H1 (cell line): ENCODE data around the gene SKAP1. TPM values are rescaled to one million over a fixed set of nuclear protein-coding genes. Genes with fewer than 3 reads are reported as not detected.

ENCODE experiments used
- CTCF ChIA-PET: fragments of 300-600 bp; sonication (Branson Sonifier 250); formaldehyde crosslinking; loops from one replicate; lab custom pipeline; 2021; ENCODE audit not compliant: partially characterized antibody; lab: Charles Lee
- POLR2A ChIA-PET: fragments of 300-600 bp; sonication (Branson Sonifier 250); formaldehyde crosslinking; loops from one replicate; lab custom pipeline; 2021; ENCODE audit warnings: inconsistent platforms; ENCODE audit not compliant: partially characterized antibody; lab: Charles Lee
- DNase-seq, 2 experiments: peaks; one replicate each; pipeline versions ENCODE4 v3.0.0 to v3.0.0-alpha.2; 2010 to 2022; ENCODE audit warnings: low spot score in 2 of 2, low read depth in 1 of 2, mixed read lengths in 1 of 2
- FAIRE-seq: peaks from 2 replicates; lab custom pipeline; 2011; peaks lifted over from hg19 to GRCh38; lab: Jason Lieb, UNC
- H2AFZ ChIP-seq: 2 replicates; pipeline ENCODE4 v1.8.1; 2012; ENCODE audit warnings: low read length, inconsistent platforms
- H2AK5ac ChIP-seq: 2 replicates; pipeline ENCODE4 v1.6.1; 2013; ENCODE audit warnings: low read depth, low read length
- H2BK120ac ChIP-seq: replicated peaks from 2 replicates; pipeline ENCODE3; 2013; ENCODE audit warnings: low read depth, low read length, inconsistent platforms
- H2BK12ac ChIP-seq: 2 replicates; pipeline ENCODE4 v1.6.1; 2013; ENCODE audit warnings: low read depth, low read length
- H2BK15ac ChIP-seq: 2 replicates; pipeline ENCODE4 v1.6.1; 2013; ENCODE audit warnings: low read length
- H2BK20ac ChIP-seq: 2 replicates; pipeline ENCODE4 v1.6.1; 2013; ENCODE audit warnings: low read length
- H2BK5ac ChIP-seq: 2 replicates; pipeline ENCODE4 v1.6.1; 2013; ENCODE audit warnings: low read depth, low read length
- H3K14ac ChIP-seq: 2 replicates; pipeline ENCODE4 v1.6.1; 2013; ENCODE audit warnings: inconsistent platforms; ENCODE audit not compliant: insufficient read length
- H3K18ac ChIP-seq: 2 replicates; pipeline ENCODE4 v1.6.1; 2013; ENCODE audit warnings: low read length; ENCODE audit errors: extremely low read depth
- H3K23ac ChIP-seq: 2 replicates; pipeline ENCODE4 v1.6.1; 2013; ENCODE audit warnings: inconsistent platforms; ENCODE audit not compliant: insufficient read length
- H3K23me2 ChIP-seq: 2 replicates; pipeline ENCODE4 v1.6.1; 2013; ENCODE audit warnings: low read depth, low read length
- H3K27ac ChIP-seq: 2 replicates; pipeline ENCODE4 v1.6.1; 2011; ENCODE audit warnings: low read depth, low read length, inconsistent platforms
- H3K27me3 ChIP-seq, 4 experiments: replicated peaks in 1 of 4; 1 replicate in 1 of 4; 2 replicates in 3 of 4; pipeline versions ENCODE4 v1.6.1 to v1.8.1; 2011 to 2013; ENCODE audit warnings: low read length in 3 of 4, mild to moderate bottlenecking in 3 of 4, inconsistent platforms in 2 of 4, mixed read lengths in 2 of 4, moderate library complexity in 1 of 4; ENCODE audit not compliant: control insufficient read depth in 3 of 4, insufficient read depth in 3 of 4; ENCODE audit errors: extremely low read depth in 1 of 4
- H3K36me3 ChIP-seq, 4 experiments: 2 replicates each; pipeline versions ENCODE4 v1.6.1 to v1.8.1; 2011 to 2013; ENCODE audit warnings: mild to moderate bottlenecking in 4 of 4, low read length in 3 of 4, moderate library complexity in 2 of 4, control low read depth in 1 of 4, inconsistent platforms in 1 of 4; ENCODE audit not compliant: insufficient read depth in 4 of 4, control insufficient read depth in 2 of 4
- H3K4ac ChIP-seq: replicated peaks from 2 replicates; pipeline ENCODE3; 2013; ENCODE audit warnings: low read length, low read depth, mixed read lengths, inconsistent platforms; ENCODE audit not compliant: insufficient read length
- H3K4me1 ChIP-seq, 4 experiments: replicated peaks in 1 of 4; 1 replicate in 1 of 4; 2 replicates in 3 of 4; pipeline versions ENCODE4 v1.6.1 to v1.8.1; 2011 to 2013; ENCODE audit warnings: low read length in 3 of 4, inconsistent platforms in 2 of 4, mixed read lengths in 1 of 4; ENCODE audit not compliant: insufficient read depth in 4 of 4, control insufficient read depth in 3 of 4
- H3K4me2 ChIP-seq, 2 experiments: 2 replicates each; pipeline versions ENCODE4 v1.6.1 to v1.8.1; 2011 to 2013; ENCODE audit warnings: low read depth in 2 of 2, low read length in 2 of 2, control low read depth in 1 of 2, inconsistent platforms in 1 of 2, mild to moderate bottlenecking in 1 of 2; ENCODE audit not compliant: insufficient read depth in 1 of 2
- H3K4me3 ChIP-seq, 4 experiments: fragments of 200-600, 300-600 bp in 1 of 4; sonication (generic), shearing (Covaris generic), sonication (Bioruptor Twin) in 1 of 4; 2 replicates each; pipeline versions ENCODE4 v1.5.1 to v1.8.1; 2011 to 2016; ENCODE audit warnings: low read length in 4 of 4, low read depth in 3 of 4, control low read depth in 2 of 4, inconsistent platforms in 2 of 4, mild to moderate bottlenecking in 2 of 4, mixed read lengths in 1 of 4, moderate library complexity in 1 of 4; ENCODE audit not compliant: insufficient read depth in 2 of 4; ENCODE audit errors: extremely low read depth in 1 of 4
- H3K56ac ChIP-seq: replicated peaks from 2 replicates; pipeline ENCODE3; 2013; ENCODE audit warnings: low read depth, mild to moderate bottlenecking, mixed read lengths, low read length, inconsistent platforms; ENCODE audit not compliant: insufficient read length
- H3K79me1 ChIP-seq: 2 replicates; pipeline ENCODE4 v1.6.1; 2013; ENCODE audit warnings: low read depth, low read length, control low read depth
- H3K79me2 ChIP-seq, 2 experiments: 2 replicates each; pipeline versions ENCODE4 v1.6.1 to v1.8.1; 2012 to 2013; ENCODE audit warnings: low read length in 2 of 2, mild to moderate bottlenecking in 2 of 2, inconsistent platforms in 1 of 2; ENCODE audit not compliant: insufficient read depth in 2 of 2, control insufficient read depth in 1 of 2
- H3K9ac ChIP-seq, 4 experiments: replicated peaks in 1 of 4; 1 replicate in 1 of 4; 2 replicates in 3 of 4; pipeline versions ENCODE4 v1.6.1 to v1.8.1; 2011 to 2013; ENCODE audit warnings: low read depth in 3 of 4, low read length in 3 of 4, control low read depth in 2 of 4, mild to moderate bottlenecking in 2 of 4, moderate library complexity in 2 of 4, inconsistent platforms in 1 of 4; ENCODE audit errors: extremely low read depth in 1 of 4
- H3K9me3 ChIP-seq, 2 experiments: 2 replicates each; pipeline versions ENCODE4 v1.6.1 to v1.8.1; 2012 to 2013; ENCODE audit warnings: mild to moderate bottlenecking in 2 of 2, moderate library complexity in 2 of 2, control low read depth in 1 of 2, inconsistent platforms in 1 of 2, low read depth in 1 of 2, low read length in 1 of 2, mixed read lengths in 1 of 2; ENCODE audit not compliant: insufficient read depth in 2 of 2
- H4K20me1 ChIP-seq, 2 experiments: replicated peaks in 1 of 2; 2 replicates each; pipeline versions ENCODE3 to v1.8.1; 2011 to 2013; ENCODE audit warnings: inconsistent platforms in 2 of 2, low read length in 2 of 2, mild to moderate bottlenecking in 1 of 2; ENCODE audit not compliant: insufficient read depth in 2 of 2, control insufficient read depth in 1 of 2
- H4K5ac ChIP-seq: 2 replicates; pipeline ENCODE4 v1.6.1; 2013; ENCODE audit warnings: low read length, low read depth, mixed read lengths, inconsistent platforms; ENCODE audit not compliant: insufficient read length
- H4K8ac ChIP-seq: 2 replicates; pipeline ENCODE4 v1.8.0; 2013; ENCODE audit warnings: mild to moderate bottlenecking, moderate library complexity, low read length, inconsistent platforms; ENCODE audit not compliant: insufficient read depth; ENCODE audit errors: extremely low read depth
- H4K91ac ChIP-seq: replicated peaks from 2 replicates; pipeline ENCODE3; 2013; ENCODE audit warnings: low read length, mixed read lengths, inconsistent platforms; ENCODE audit not compliant: insufficient read length
- BACH1 ChIP-seq: IDR thresholded peaks from 2 replicates; pipeline ENCODE4 v1.6.1; 2012; ENCODE audit warnings: low read length, improper control_type of control experiment
- CBX5 ChIP-seq: fragments of 300-800, 300-1000 bp; sonication (generic); IDR thresholded peaks from 2 replicates; pipeline ENCODE4 v1.7.1; 2016; ENCODE audit warnings: antibody characterized with exemption, low read length, low read depth
- CREB1 ChIP-seq: IDR thresholded peaks from 2 replicates; pipeline ENCODE4 v1.6.1; 2012; ENCODE audit warnings: inconsistent platforms
- KDM4A ChIP-seq: IDR thresholded peaks from one replicate; pipeline ENCODE4 v1.7.1; 2012; ENCODE audit warnings: low read depth, mild to moderate bottlenecking, moderate library complexity, low read length, inconsistent platforms; ENCODE audit not compliant: severe bottlenecking
- PHF8 ChIP-seq: fragments of 200-600 bp; sonication (generic); conservative IDR thresholded peaks from 2 replicates; pipeline ENCODE4 v1.7.1; 2012; ENCODE audit warnings: low read depth, mild to moderate bottlenecking, inconsistent platforms, low read length, moderate library complexity
- POLR2AphosphoS5 ChIP-seq: IDR thresholded peaks from 2 replicates; pipeline ENCODE4 v1.6.1; 2011; ENCODE audit warnings: low read depth, low read length
- POU5F1 ChIP-seq: IDR thresholded peaks from 2 replicates; pipeline ENCODE4 v1.6.1; 2011; ENCODE audit warnings: low read depth, mild to moderate bottlenecking, low read length, moderate library complexity
- RBBP5 ChIP-seq: IDR thresholded peaks from 2 replicates; pipeline ENCODE4 v1.7.1; 2012; ENCODE audit warnings: low read depth, mild to moderate bottlenecking, inconsistent platforms, low read length, moderate library complexity, borderline replicate concordance
- RFX5 ChIP-seq: IDR thresholded peaks from 2 replicates; pipeline ENCODE4 v1.6.1; 2011; ENCODE audit warnings: low read depth, low read length, improper control_type of control experiment, borderline replicate concordance
- TCF12 ChIP-seq: IDR thresholded peaks from 2 replicates; pipeline ENCODE4 v1.6.1; 2011; ENCODE audit warnings: low read depth, mild to moderate bottlenecking, low read length
- TEAD4 ChIP-seq: IDR thresholded peaks from 2 replicates; pipeline ENCODE4 v1.6.1; 2012; ENCODE audit warnings: low read depth, low read length, inconsistent platforms, mixed read lengths
- USF2 ChIP-seq: IDR thresholded peaks from 2 replicates; pipeline ENCODE4 v1.6.1; 2011; ENCODE audit warnings: low read length, improper control_type of control experiment
- WGBS, 2 experiments: shearing (Covaris generic) in 1 of 2; methylation state at CpG; one replicate each; pipeline versions ENCODE4 v1.1.6 to v1.1.7; 2013 to 2015; ENCODE audit warnings: low lambda C conversion rate in 2 of 2, mixed read lengths in 2 of 2, inconsistent platforms in 1 of 2, low coverage in 1 of 2, missing lambda C conversion rate in 1 of 2; ENCODE audit not compliant: insufficient replicate concordance in 2 of 2, insufficient coverage in 1 of 2, insufficient read length in 1 of 2; ENCODE audit errors: extremely low coverage in 1 of 2, missing lambda C conversion rate in 1 of 2; 5-methylcytosine and 5-hydroxymethylcytosine counted together
- polyA plus RNA-seq, 7 experiments: library from polyadenylated mRNA; depleted of rRNA in 3 of 7; stranded (reverse) in 5 of 7; unstranded in 2 of 7; fragments of >200 nt in 5 of 7; fragments of 200-250 nt in 2 of 7; gene quantifications; 1 replicate in 5 of 7; 2 replicates in 1 of 7; 4 replicates in 1 of 7; pipeline versions ENCODE4 v1.2.1 to v1.2.3, GENCODE V29; 2011 to 2013; ENCODE audit warnings: missing spikeins in 2 of 7, mixed read lengths in 2 of 7
- total RNA-seq: library from RNA; stranded (reverse); fragmentation: NEBNext Ultra II Directional; extraction: Animal tissue kit (Norgen Biotek cat#: 25700); gene quantifications from 2 replicates; pipeline ENCODE4 v1.2.1, GENCODE V29; 2021

SKAP1 gene
- total and polyA plus RNA-seq, 2 of the 8 experiments (the other 6 are each of a cell fraction or from before 2014, with no cell fraction given) = not detected

GRCh38 chr17:48376682-48377325 lies 53.2 kb downstream of the SKAP1 start:
- Histone ChIP-seq H3K4ac (no peak overlapping the region), H3K4me2 (no peak overlapping the region), H2BK5ac (no peak overlapping the region), H4K91ac (no peak overlapping the region), H2BK15ac (no peak overlapping the region), H3K56ac (no peak overlapping the region), H3K79me1 (no peaks in the 10 kb centered on the region), H3K23me2 (no peaks in the 10 kb centered on the region), H2AFZ (no peak overlapping the region), H3K4me3 (no peak overlapping the region), H2BK120ac (no peak overlapping the region), H4K8ac (no peak overlapping the region), H2BK12ac (no peak overlapping the region), H3K9me3 (no peaks in the 10 kb centered on the region), H3K4me1 (no peaks in the 10 kb centered on the region), H2BK20ac (no peak overlapping the region), H4K20me1 (peaks cover 0 to 3% of the 10 kb centered on the region in 2 experiments), H3K9ac (no peak overlapping the region), H4K5ac (no peak overlapping the region), H3K18ac (no peak overlapping the region), H3K79me2 (no peaks in the 10 kb centered on the region), H3K14ac (no peak overlapping the region), H2AK5ac (no peak overlapping the region), H3K36me3 (no peaks in the 10 kb centered on the region), H3K23ac (no peak overlapping the region), H3K27me3 (no peaks in the 10 kb centered on the region; a peak in 1 of 7 replicates), H3K27ac (no peak overlapping the region)
- CTCF ChIA-PET = interaction anchor here (0.7 to 2.5 kb wide), 13 partner anchors 16 to 324 kb away, joined by 3 to 19 read pairs (median 3); no protein-coding TSS in a partner anchor
- FAIRE-seq (no peak), DNase-seq (no peak)
- POLR2A ChIA-PET = no interaction called here
- 79% methylated on average over 6 of the region's 6 CpGs; no CpG with 5 or more reads in 1 of the 2 experiments for WGBS, 2 experiments
- TF ChIP-seq POU5F1 = no peak
- no peak for TF ChIP-seq RFX5
- no peak for TF ChIP-seq TEAD4
- TF ChIP-seq TCF12 = no peak
- no peak for TF ChIP-seq KDM4A
- no peak for TF ChIP-seq RBBP5
- no peak for TF ChIP-seq CREB1
- no peak for TF ChIP-seq PHF8
- no peak for TF ChIP-seq POLR2AphosphoS5
- no peak for TF ChIP-seq CBX5
- TF ChIP-seq USF2 = no peak
- no peak for TF ChIP-seq BACH1
